NCI-H2081 treated with DMSO at 0.1 percent for 48 hours (cell line): Measurements from ENCODE around the gene SLC7A6.

Source experiments
- DNase-seq: peaks from one replicate; lab custom pipeline; 2025; lab: John Stamatoyannopoulos, UW

SLC7A6 gene

GRCh38 chr16:68306633-68307032 is 42.3 kb downstream of the SLC7A6 start:
- DNase-seq = no peak

DNA sequence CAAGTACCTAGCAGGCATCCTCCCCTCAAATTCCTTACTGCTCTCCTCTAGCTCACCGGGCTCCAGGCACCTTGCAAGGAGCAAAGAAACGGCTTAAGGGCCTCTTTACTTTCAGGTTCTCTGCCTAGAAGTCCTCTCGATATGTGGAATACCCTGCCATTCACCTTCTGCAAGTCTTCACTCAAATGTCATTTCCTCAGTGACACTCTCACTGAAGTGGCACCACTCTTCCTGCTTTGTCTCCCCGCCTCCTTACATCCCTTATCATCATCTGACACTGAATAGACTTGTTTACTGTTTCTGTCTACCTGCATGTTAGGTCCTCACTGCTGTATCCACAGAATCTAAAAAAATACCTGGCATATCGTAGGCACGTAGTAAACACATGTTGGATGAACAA is 45.5 kb downstream of the SLC7A6 start:
- DNase-seq = no peak

DNA sequence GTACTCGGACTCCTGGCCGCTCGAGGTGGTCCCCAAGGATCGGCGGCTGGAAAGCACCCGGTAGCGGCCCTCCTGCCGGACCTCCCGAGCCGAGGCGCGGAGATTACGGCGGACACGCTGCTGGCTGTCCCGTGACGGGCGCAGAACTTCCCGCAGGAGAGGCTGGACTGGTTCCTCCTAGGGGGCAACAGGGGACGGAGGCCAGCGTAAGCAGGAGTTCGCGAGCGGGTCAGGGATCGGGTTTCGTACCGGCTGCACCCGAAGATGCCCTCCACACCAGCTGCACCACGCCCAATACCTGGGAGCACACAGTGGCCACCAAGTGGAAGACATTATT is 46.1 kb downstream of the SLC7A6 start:
- no peak for DNase-seq

- DNase-seq = peak; percentile 19
Observed at GRCh38 chr16:68310774-68311511, 46.6 kb downstream of the SLC7A6 start, which contains the start of the genes PRMT7 and SLC7A6OS. Gene PRMT7 (plus strand): TSS chr16:68311019. CDS start chr16:68315980, 4,961 bp downstream. Gene SLC7A6OS (minus strand): TSS chr16:68310946. CDS start chr16:68310926, 20 bp downstream.

GRCh38 chr16:68313116-68313515 is 48.8 kb downstream of the SLC7A6 start:
- no peak for DNase-seq

DNA sequence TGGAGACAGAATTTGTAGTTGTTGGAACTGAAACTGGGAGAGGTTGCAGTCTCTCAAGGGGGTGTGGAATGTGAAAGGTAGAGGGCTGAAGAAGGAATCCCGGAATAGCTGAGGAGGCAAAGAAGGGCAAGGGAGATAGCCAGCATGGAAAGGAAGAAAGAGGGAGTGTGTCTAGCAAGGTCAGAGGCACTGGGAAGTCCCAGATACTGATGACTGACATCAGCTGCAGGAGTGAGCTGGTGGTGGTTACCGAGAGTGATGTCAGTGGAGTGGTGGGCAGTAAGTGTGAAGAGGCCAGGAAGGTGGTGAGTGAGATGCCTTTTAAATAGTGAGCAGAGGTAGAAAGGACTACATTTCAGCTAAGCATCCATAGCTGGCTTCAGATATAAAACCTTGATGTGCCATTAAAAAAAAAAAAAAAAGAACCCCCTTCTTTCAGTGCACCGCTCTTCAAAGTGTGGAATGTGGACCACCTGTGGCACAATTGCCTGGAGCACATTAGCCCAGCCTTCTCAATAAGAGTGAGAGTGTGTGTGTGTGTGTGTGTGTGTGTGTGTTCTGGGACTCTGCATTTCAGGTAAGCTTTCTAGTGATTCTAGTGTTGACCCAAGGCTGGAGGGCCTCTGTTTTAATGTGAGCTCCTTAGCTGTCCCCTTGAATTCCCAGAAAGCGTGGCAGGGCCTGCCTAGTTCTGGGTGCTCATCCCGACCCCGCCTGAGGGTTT is 55.0 kb downstream of the SLC7A6 start:
- no peak for DNase-seq

- no peak for DNase-seq
Observed at GRCh38 chr16:68324336-68324735, 60.0 kb downstream of the SLC7A6 start.

DNA sequence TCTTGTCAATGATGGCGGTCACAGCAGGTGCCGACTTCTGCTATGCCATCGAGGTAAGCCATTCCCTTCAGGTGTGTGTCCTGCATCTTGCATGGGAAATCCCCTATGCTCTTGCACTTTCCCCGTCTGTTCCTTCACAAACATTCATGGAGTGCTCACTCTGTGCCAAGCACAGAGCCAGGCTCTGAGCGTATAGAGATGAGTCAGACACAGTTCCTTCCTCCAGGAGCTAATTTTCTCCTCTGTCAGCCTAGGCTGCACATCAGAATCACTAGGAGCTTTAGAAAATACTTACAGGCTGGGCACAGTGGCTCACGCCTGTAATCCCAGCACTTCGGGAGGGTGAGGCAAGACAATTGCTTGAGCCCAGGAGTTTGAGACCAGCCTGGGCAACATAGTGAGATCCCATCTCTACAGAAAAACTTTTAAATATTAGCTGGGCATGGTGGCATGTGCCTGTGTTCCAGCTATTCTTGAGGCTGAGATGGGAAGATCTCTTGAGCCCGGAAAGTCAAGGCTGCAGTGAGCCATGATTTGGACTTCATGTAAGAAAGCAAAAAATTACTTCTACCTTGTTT is 60.5 kb downstream of the SLC7A6 start:
- DNase-seq = no peak

GRCh38 chr16:68328151-68328859 is 64.0 kb downstream of the SLC7A6 start:
- peak; percentile 38 for DNase-seq

- no peak for DNase-seq
Observed at GRCh38 chr16:68328860-68329390, 64.6 kb downstream of the SLC7A6 start.

DNA sequence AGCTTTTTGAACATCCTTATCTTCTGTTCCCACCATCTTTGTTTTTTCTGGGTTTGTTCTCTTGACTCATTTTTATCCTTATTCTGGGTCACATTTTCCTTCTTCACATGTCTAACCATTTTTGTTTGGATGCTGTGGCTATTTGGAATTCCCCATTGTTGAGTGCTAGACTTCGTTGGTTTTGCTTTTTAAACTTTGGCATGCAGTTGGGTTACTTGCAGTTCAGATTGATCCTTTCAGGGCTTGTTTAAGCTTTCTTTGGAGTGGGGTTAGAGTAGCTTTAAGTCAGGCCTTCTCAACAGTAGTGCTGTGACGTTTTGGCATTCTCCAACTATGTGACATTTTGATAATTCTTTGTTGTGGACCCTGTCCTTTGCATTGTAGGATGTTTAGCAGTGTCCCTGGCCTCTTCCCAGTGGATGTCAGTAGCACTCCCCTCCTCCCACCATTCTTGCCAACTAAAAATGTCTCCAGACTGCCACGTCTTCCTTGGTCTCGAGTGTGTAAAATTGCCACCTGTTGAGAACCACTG is 67.6 kb downstream of the SLC7A6 start:
- no peak for DNase-seq

DNA sequence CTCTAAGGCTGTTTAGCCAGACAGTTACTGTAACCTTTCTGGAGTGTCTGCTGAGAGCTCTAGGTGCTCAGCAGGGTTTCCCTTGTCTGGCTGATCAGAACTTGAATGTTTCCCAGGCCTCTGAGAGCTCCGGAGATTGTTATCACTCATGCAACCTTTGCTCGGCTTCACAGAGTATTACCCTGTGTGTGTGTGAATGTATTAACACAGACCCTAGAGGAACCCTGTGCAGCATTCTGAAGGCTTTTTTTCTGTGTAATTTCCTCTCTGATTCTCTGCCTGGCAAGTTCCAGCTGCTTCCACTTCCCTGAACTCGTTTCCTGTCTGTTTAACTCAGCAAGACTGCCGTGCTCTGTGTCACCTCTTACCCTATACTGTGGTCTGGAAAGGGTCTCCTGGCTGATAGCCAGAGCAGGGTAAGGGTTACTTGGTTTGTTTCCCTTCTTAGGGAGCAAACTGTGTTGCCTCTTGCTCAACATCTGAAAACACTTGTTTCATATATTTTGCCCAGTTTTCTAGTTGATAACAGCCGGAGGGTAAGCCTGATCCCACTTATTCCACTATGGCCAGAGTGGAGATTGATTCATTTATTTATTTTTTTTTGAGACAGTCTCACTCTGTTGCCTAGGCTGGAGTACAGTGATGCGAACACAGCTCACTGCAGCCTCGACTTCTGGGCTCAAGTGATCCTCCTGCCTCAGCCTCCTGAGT is 68.2 kb downstream of the SLC7A6 start:
- no peak for DNase-seq

DNA sequence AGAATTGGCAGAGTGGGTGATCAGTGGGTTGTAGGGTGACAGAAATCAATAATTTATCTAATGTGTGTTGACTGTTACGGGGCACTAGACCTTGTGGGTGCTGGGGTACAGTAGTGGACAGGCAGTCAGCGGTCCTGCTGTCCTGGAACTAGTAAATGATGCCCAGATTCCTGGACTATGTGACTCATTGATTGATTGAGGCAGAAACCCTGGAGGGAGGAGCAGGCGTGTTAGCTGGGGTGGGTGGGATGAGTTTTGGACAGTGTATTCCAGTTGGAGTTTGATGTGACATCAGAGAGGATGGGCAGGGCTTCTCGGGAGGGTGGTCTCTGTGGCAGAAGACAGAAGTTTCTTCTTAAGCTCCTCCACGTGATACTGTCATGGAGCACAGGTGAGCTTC is 70.8 kb downstream of the SLC7A6 start:
- DNase-seq = no peak

DNA sequence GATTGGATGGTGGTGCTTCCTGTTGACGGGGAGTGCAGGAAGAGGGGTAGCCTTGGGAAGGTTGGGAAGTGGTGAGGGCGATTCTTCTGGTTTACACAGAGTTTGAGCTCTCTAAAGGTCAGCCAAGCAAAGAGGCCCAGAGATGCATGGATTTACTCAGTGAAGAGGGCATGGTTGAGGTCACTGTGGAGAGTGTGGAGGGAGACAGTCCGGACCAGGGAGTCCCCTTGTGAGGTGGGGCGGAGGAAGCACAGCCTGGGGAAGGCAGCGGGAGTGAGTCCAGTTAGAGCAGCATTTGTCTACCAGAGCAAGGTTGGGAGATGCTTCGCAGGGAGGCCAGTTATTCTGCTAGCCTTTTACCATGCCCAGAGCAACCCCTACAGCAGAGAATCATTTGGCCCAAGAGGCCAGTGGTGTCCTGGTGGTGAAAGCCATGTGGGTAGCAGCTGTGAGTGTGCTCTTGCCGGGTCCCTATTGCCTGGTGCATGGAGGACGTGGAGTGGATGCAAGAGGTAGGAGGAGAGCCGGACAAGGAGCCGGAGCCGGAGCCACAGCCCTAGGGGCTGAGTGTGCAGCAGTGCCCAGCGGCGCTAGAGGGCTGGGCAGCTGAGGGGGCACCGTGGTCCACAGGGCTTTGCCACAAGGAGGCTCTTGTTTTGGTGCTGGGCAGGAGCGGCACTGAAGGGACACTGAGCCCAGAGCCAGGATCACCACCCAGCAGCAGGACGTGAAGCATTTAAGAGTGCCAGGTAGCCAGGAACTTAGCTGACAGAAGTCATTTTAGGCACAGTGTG is 74.2 kb downstream of the SLC7A6 start:
- DNase-seq = no peak

GRCh38 chr16:68339214-68339613 is 74.9 kb downstream of the SLC7A6 start:
- no peak for DNase-seq

DNA sequence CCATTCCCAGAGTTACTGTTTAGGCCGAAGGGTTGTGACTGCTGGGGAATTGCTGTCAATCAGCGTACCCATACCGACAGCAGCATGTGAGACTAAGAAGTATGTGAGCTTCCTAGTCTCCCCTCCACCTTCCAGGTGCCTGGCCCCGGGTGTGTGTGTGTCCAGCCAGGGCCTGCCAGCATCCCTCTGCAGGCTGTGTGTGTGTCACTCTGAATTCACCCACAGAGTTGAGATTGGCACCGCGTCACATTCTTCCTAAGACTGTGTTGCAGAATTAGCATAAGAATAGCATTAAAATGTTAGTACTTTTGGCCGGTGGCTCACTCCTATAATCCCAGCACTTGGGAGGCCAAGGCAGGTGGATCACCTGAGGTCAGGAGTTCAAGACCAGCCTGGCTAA is 78.3 kb downstream of the SLC7A6 start:
- DNase-seq = no peak

- DNase-seq = no peak
Observed at GRCh38 chr16:68343137-68343536, 78.8 kb downstream of the SLC7A6 start.

GRCh38 chr16:68344252-68344651 is 79.9 kb downstream of the SLC7A6 start:
- DNase-seq = no peak

- DNase-seq = no peak
Observed at GRCh38 chr16:68345351-68345810, 81.1 kb downstream of the SLC7A6 start.

- no peak for DNase-seq
Observed at GRCh38 chr16:68345958-68346635, 81.8 kb downstream of the SLC7A6 start.
